Activated CD4-positive, alpha-beta T cell treated with anti-CD3 and anti-CD28 coated beads, Interleukin-2, amount 50 U/mL, for 16 hours (primary cell): Measurements from ENCODE around the gene ARF1.

Experiments used
- DNase-seq: peaks from one replicate; pipeline ENCODE4 v3.0.0-alpha.2; 2020

ARF1 gene

GRCh38 chr1:228050571-228051231 is 31.8 kb upstream of the ARF1 start:
- no peak for DNase-seq

DNA sequence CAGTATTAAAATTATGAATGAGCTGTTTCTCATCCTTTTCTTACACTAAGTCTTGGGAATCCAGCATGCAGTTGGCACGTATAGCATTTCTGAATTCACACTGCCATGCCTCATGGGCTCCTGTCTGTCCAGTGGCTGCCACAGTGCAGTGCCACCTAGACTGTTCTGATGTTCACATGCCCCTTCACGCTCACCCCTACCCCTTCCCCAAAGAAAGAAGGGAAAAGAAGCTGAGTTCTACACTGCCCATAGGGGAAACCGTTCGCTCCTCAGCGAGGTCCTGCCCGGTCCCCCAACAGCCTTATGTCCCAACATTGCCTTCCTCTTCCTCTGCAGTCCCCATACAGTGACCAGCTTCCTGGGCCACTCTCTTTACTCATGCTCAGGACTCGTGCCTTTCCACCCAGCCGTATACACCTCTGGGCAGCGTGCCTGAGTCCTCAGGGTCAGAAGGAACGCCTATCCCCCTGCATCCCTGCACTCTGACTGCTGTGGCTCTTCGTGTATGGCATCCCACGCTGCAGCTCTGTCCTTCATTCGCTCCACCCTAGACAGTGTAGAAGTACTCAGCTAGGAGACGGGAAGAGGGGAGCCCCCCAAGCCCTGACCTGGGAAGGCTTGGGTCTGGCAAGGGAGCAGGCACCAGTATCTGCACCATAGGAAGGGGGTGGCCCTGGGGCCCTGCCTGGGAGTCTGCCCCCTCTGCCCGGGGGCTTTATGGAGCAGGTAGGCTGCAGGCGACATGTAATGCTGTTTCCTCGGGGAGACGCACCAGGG is 24.1 kb upstream of the ARF1 start:
- no peak for DNase-seq

GRCh38 chr1:228058949-228059633 is 23.4 kb upstream of the ARF1 start:
- no peak for DNase-seq

DNA sequence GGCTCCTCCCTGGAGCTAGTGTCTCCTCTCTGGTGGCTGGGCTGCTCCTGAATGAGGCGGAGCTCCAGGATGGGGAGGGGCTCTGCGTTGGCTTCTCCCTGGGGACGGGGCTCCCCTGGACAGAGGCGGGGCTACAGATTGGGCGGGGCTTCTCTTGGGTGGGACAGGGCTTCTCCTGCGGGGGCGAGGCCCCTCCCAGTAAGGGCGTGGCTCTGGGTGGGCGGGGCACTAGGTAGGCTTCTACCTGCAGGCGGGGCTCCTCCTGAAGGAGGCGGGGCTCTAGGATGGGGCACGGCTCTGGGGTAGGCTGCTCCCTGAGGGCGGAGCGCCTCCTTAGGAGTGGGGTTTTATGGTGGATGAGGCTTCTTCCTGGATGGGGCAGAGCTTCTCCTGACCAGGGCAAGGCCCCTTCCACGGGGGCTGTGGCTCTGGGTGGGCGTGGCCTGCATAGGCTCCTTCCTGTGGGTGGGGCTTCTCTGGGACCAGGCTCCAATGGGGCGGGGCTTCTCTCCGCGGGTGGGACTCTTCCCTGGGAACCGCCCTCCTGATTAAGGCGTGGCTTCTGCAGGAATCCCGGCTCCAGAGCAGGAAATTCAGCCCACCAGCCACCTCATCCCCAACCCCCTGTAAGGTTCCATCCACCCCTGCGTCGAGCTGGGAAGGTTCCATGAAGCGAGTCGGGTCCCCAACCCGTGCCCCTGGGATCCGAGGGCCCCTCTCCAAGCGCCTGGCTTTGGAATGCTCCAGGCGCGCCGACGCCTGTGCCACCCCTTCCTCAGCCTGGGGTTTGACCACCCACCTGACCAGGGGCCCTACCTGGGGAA is 22.7 kb upstream of the ARF1 start:
- peak; percentile 51 for DNase-seq

DNA sequence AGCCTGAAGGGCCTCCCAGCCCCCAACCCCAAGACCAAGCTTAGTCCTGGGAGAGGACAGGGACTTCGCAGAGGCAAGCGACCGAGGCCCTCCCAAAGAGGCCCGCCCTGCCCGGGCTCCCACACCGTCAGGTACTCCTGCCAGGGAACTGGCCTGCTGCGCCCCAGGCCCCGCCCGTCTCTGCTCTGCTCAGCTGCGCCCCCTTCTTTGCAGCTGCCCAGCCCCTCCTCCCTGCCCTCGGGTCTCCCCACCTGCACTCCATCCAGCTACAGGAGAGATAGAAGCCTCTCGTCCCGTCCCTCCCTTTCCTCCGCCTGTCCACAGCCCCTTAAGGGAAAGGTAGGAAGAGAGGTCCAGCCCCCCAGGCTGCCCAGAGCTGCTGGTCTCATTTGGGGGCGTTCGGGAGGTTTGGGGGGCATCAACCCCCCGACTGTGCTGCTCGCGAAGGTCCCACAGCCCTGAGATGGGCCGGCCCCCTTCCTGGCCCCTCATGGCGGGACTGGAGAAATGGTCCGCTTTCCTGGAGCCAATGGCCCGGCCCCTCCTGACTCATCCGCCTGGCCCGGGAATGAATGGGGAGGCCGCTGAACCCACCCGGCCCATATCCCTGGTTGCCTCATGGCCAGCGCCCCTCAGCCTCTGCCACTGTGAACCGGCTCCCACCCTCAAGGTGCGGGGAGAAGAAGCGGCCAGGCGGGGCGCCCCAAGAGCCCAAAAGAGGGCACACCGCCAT is 21.9 kb upstream of the ARF1 start:
- DNase-seq = no peak

DNA sequence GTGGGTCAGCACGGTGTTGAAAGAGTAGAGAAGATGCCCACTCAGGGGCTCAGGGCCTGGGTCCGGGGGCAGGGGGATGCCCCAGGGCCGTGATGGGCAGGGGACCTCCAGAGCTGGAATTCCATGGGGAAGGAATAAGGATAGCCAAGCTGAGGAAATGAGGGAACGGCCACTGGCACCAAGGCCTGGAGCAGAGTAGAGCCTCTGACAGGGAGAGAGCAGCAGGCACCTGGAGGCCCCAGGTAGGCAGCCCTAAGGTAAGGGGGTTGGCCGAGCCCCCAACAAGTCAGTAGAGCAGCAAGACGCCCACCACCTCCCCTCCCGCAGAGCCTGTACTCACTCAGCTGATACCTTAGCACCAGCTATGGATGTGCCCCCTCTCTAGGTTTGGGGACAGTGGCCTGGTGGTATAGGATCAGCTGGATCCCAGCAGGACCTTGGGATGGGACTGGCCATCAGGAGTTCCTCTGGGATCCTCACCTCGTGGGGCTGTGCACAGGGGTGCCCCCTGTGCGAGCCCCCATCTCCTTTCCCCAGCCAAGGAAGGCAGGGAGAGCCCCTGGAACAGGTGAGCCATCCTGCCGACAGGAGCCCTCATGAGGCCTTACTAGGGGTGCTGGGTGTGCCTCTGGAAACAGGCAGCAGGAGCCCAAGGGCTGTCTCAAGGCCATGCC is 21.0 kb upstream of the ARF1 start:
- DNase-seq = no peak

DNA sequence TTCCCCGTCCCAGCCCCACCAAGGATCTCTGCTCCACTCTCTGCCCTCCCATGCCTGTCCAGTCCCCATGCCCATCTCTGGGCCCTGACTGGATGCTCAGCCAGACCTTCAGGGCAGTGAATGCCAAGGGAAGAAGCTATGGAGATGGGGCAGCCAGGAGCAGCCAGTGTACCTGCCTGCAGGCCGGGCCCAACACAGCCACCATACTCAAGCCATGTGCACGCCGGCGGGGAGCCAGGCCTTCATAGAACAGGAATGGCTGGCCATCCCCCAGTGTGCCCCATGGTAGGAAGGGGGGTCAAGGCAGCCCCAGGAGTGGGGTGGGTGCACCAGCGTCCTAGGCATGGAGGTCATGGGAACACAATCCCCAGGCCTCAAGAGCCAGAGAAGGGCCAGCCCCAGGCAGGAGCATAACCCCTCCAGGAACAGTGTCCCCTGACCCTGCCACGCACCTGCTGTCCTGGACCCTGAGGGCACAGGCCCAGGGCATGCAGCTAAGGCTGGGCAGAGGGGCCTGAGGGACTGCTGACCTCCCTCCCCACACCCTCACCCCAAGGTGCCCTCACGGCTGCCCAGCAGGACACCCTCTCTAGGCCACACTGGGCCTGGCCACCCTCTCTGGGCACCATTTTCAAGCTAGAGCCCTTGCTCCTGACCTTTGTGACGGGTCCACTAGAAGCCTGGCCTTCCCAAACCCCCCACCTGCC is 20.3 kb upstream of the ARF1 start:
- no peak for DNase-seq

DNA sequence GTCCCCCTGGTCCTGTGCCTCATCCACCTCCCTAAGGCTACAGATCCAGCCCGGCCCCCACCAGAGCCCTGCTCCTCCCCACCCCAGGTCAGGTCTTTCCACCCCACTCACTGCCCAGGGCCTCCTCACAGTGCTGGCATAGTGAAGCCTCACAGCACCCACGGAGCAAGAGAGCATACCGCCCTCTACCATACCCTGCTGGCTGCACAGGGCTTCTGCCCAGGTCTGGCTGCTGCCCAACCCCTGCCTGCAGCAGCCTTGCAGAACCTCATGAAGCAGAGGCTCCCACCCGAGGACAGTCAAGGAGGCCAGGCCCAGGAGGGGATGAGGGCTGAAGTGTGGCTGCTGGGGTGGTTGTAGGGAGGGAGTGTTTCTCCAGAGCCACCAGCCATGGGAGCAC is 19.7 kb upstream of the ARF1 start:
- no peak for DNase-seq

GRCh38 chr1:228063251-228064191 is 19.0 kb upstream of the ARF1 start:
- DNase-seq = no peak

GRCh38 chr1:228064296-228064695 is 18.2 kb upstream of the ARF1 start:
- DNase-seq = no peak

GRCh38 chr1:228064741-228065542 is 17.6 kb upstream of the ARF1 start:
- DNase-seq = no peak

DNA sequence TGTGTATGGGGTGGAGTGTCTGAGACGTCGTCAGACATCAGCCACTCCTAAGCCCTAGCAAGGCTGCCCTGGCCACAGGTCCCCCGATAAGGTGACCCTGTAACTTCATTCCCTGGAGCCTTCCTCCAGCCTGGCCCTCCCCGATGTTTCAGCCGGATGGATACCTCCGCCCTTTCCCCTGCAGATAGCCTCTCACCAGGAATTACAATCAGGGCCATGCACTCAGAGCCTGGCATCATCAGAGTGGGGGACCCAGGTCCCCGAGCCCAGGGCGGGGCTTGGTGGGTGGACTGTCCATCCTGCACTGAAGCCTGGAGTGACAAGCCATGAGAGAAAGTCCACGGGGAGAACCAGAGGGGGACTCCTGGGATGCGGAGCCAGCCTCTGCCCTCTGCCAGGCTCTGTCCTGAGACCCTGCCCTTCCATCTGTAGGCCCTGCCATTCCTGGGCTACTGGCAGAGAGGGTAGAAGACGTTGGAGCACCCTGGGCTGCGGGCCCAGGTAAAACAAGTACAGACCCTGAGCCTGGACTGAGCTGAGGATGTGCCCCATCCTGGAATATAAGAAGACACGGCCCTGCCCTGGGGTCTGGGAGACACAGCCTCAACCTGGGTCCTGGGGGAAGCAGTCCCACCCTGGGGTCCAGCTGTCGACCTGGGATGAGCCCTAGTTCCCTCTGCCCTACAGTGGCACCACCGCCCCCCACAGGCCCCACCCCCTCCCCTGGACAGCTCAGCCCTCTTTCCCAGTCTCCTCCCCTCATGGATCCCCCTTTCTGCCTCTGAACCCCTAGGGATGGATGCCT is 16.8 kb upstream of the ARF1 start:
- no peak for DNase-seq

DNA sequence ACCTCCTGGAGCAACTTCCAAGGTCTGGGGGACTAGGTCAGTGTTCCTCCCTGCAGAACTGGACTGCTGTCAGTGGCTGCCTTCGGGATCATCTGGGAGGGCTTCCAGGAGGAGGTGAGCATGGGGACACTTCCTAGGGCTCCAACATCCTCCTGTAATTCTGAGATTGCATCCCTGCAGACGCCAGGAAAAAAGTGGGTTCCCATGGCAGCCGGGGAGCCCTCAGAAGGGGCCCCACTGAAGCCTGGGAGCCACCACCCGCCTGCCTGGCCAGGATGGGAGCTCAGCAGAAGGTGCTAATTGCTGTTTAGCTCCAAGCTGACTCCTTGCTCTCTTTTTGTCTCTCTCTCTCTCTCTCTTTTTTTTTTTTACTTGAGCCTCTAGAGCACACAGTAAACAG is 16.1 kb upstream of the ARF1 start:
- no peak for DNase-seq

- no peak for DNase-seq
These were observed 15.4 kb upstream of the ARF1 start for GRCh38 chr1:228066891-228067654.

- DNase-seq = no peak
These were observed 14.1 kb upstream of the ARF1 start for GRCh38 chr1:228068359-228068758.

GRCh38 chr1:228070173-228070572 is 12.3 kb upstream of the ARF1 start:
- DNase-seq = no peak

GRCh38 chr1:228070851-228071250 is 11.7 kb upstream of the ARF1 start:
- no peak for DNase-seq
